ENCODE results near the gene RASGRP4.
"Not testable (repeated sequence)": the region's sequence is repeated elsewhere in the genome, so short reads cannot be mapped to it uniquely, and the experiment has no call there.

The RASGRP4 gene

DNA sequence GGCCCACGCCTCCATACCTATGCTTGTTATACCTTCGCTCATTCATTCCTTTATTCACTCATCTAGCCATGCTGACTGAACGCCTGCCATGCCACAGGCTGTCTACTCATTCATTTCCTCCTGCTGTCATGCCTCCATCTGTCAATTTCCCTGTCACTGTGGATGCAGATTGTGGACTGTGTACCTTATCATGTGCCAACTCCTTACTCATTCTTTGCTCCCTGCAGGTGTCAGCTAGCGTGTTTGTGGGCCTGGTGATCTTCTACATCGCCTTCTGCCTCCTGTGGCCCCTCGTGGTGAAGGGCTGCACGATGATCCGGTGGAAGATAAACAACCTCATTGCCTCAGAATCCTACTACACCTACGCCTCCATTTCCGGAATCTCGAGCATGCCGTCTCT, 55.7 kb downstream of the RASGRP4 start:
- H3K9ac ChIP-seq (ENCODE audit: low read length) = no peak overlapping the region

GRCh38 chr19:38369584-38369983, 56.4 kb downstream of the RASGRP4 start:
- Histone ChIP-seq H3K27ac (ENCODE audit: low read depth, low read length, poor library complexity, severe bottlenecking) (no peak overlapping the region), H2AFZ (ENCODE audit: low read length) (no peak overlapping the region), H3K9me2 (ENCODE audit: low read depth, low read length) (no peaks in the 10 kb centered on the region), H3K79me2 (ENCODE audit: insufficient read depth, low read length) (no peaks in the 10 kb centered on the region), H3K27me3 (ENCODE audit: insufficient read depth, low read length) (peaks cover 6% of the 10 kb centered on the region; the same call in 1 of the 2 replicates), H4K20me1 (ENCODE audit: insufficient read depth, low read length) (no peaks in the 10 kb centered on the region), H3K9ac (ENCODE audit: low read length) (no peak overlapping the region), H3K4me2 (ENCODE audit: low read length) (no peak overlapping the region), H3K9me3 (ENCODE audit: low read length) (no peaks in the 10 kb centered on the region), H3K36me3 (ENCODE audit: insufficient read depth, low read length) (no peaks in the 10 kb centered on the region), H3F3A (ENCODE audit: insufficient read depth, low read length) (no peaks in the 10 kb centered on the region), H3K4me1 (ENCODE audit: insufficient read depth, low read length, severe bottlenecking) (peaks cover 7% of the 10 kb centered on the region), H3K4me3 (ENCODE audit: low read depth, low read length, poor library complexity, severe bottlenecking) (no peak overlapping the region)
- TF ChIP-seq CTCF (IDR thresholded peaks at IDR 0.05; ENCODE audit: low read length) (no peak), EZH2 (IDR thresholded peaks at IDR 0.05; ENCODE audit: borderline replicate concordance, low read length) (no peak)

More for the DNA sequence above, 55.7 kb downstream of the RASGRP4 start:
- peaks cover 4% of the 10 kb centered on the region for H3K79me2 ChIP-seq (ENCODE audit: insufficient read depth, low read length)
- no peak overlapping the region for H3K27ac ChIP-seq (ENCODE audit: low read depth, low read length, poor library complexity, severe bottlenecking)
- TF ChIP-seq CTCF (IDR thresholded peaks at IDR 0.05; ENCODE audit: low read length) = no peak
- TF ChIP-seq EZH2 (IDR thresholded peaks at IDR 0.05; ENCODE audit: borderline replicate concordance, low read length) = no peak
- peaks cover 7% of the 10 kb centered on the region for H3K4me1 ChIP-seq (ENCODE audit: insufficient read depth, low read length, severe bottlenecking)
- H3K27me3 ChIP-seq (ENCODE audit: insufficient read depth, low read length) = peaks cover 6% of the 10 kb centered on the region; the same call in 1 of the 2 replicates
- H3K9me2 ChIP-seq (ENCODE audit: low read depth, low read length) = no peaks in the 10 kb centered on the region
- H3F3A ChIP-seq (ENCODE audit: insufficient read depth, low read length) = no peaks in the 10 kb centered on the region
- H4K20me1 ChIP-seq (ENCODE audit: insufficient read depth, low read length) = no peaks in the 10 kb centered on the region
- H3K4me2 ChIP-seq (ENCODE audit: low read length) = no peak overlapping the region
- H3K4me3 ChIP-seq (ENCODE audit: low read depth, low read length, poor library complexity, severe bottlenecking) = no peak overlapping the region
- no peaks in the 10 kb centered on the region for H3K9me3 ChIP-seq (ENCODE audit: low read length)
- H2AFZ ChIP-seq (ENCODE audit: low read length) = no peak overlapping the region
- no peaks in the 10 kb centered on the region for H3K36me3 ChIP-seq (ENCODE audit: insufficient read depth, low read length)

DNA sequence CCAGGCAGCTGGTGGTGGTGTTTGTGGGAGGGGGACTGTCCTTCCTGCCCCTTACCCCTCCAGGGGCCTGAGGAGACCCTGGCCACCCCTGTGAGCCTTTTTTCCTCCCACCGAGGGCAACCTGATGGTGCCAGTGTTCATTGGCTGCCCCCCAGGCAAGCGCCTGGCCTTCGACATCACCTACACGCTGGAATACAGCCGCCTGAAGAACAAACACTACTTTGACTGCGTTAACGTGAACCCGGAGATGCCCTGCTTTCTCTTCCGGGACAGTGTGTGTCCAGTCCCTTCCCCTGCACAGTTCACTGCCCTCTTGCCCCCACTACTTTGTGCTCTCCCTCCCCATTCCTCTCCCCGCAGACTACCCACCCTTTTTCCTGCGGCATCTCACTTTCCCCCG, 59.0 kb downstream of the RASGRP4 start:
- Histone ChIP-seq H4K20me1 (ENCODE audit: insufficient read depth, low read length) (no peaks in the 10 kb centered on the region), H3K4me1 (ENCODE audit: insufficient read depth, low read length, severe bottlenecking) (peaks cover 8% of the 10 kb centered on the region), H3K4me3 (ENCODE audit: low read depth, low read length, poor library complexity, severe bottlenecking) (no peak overlapping the region), H3K79me2 (ENCODE audit: insufficient read depth, low read length) (no peaks in the 10 kb centered on the region), H3K9me2 (ENCODE audit: low read depth, low read length) (no peaks in the 10 kb centered on the region), H3K27ac (ENCODE audit: low read depth, low read length, poor library complexity, severe bottlenecking) (no peak overlapping the region), H3K9me3 (ENCODE audit: low read length) (no peaks in the 10 kb centered on the region), H3K9ac (ENCODE audit: low read length) (no peak overlapping the region), H3K36me3 (ENCODE audit: insufficient read depth, low read length) (no peaks in the 10 kb centered on the region), H3K4me2 (ENCODE audit: low read length) (no peak overlapping the region), H2AFZ (ENCODE audit: low read length) (no peak overlapping the region), H3F3A (ENCODE audit: insufficient read depth, low read length) (no peaks in the 10 kb centered on the region), H3K27me3 (ENCODE audit: insufficient read depth, low read length) (peaks cover 6% of the 10 kb centered on the region; the same call in 1 of the 2 replicates)
- no peak for TF ChIP-seq CTCF (IDR thresholded peaks at IDR 0.05; ENCODE audit: low read length)
- TF ChIP-seq EZH2 (IDR thresholded peaks at IDR 0.05; ENCODE audit: borderline replicate concordance, low read length) = no peak

- H3K27me3 ChIP-seq (ENCODE audit: insufficient read depth, low read length) = peaks cover 12% of the 10 kb centered on the region; the same call in 1 of the 2 replicates
Observed at GRCh38 chr19:38362946-38363688, 62.9 kb downstream of the RASGRP4 start.

More at GRCh38 chr19:38362946-38363688, 62.9 kb downstream of the RASGRP4 start:
- not testable (repeated sequence) for H3K9me2 ChIP-seq (ENCODE audit: low read depth, low read length); H3K9me3 ChIP-seq (ENCODE audit: low read length); H3K27ac ChIP-seq (ENCODE audit: low read depth, low read length, poor library complexity, severe bottlenecking); H2AFZ ChIP-seq (ENCODE audit: low read length); H3K79me2 ChIP-seq (ENCODE audit: insufficient read depth, low read length); H4K20me1 ChIP-seq (ENCODE audit: insufficient read depth, low read length); H3K36me3 ChIP-seq (ENCODE audit: insufficient read depth, low read length); H3F3A ChIP-seq (ENCODE audit: insufficient read depth, low read length); H3K4me1 ChIP-seq (ENCODE audit: insufficient read depth, low read length, severe bottlenecking); H3K9ac ChIP-seq (ENCODE audit: low read length)
- Histone ChIP-seq H3K4me2 (ENCODE audit: low read length) (peak overlapping the region; percentile 95), H3K4me3 (ENCODE audit: low read depth, low read length, poor library complexity, severe bottlenecking) (peak overlapping the region; percentile 72)
